Sigmoid colon (tissue), 7 donors: ENCODE results near the gene FOXN1. TPM values are rescaled to one million over a fixed set of nuclear protein-coding genes. Genes with fewer than 3 reads are reported as not detected.
"Not testable (repeated sequence)": the region's sequence is repeated elsewhere in the genome, so short reads cannot be mapped to it uniquely, and the experiment has no call there.

ENCODE experiments used
- DNase-seq: peaks from one replicate; pipeline ENCODE4 v3.0.0-alpha.2; 2019
- H3K27ac ChIP-seq, 4 donors: fragments of 200-600 bp; sonication (generic); one replicate each; pipeline ENCODE4 v1.5.1; 2016 to 2019; ENCODE audit warnings: mild to moderate bottlenecking in 1 of 4
- H3K27me3 ChIP-seq, 3 donors: fragments of 200-600 bp; sonication (generic); one replicate each; pipeline ENCODE4 v1.5.1; 2019; ENCODE audit warnings: mild to moderate bottlenecking in 1 of 3
- H3K36me3 ChIP-seq, 4 donors: fragments of 200-600 bp; sonication (generic); one replicate each; pipeline ENCODE4 v1.5.1; 2016 to 2019
- H3K4me1 ChIP-seq, 4 donors: fragments of 200-600 bp; sonication (generic); one replicate each; pipeline ENCODE4 v1.5.1; 2017 to 2019
- H3K4me3 ChIP-seq, 4 donors: fragments of 200-600 bp; sonication (generic); one replicate each; pipeline ENCODE4 v1.5.1; 2017 to 2019; ENCODE audit warnings: mild to moderate bottlenecking in 2 of 4, moderate library complexity in 1 of 4
- H3K9me3 ChIP-seq, 4 donors: fragments of 200-600 bp in 3 of 4; sonication (generic) in 3 of 4; one replicate each; pipeline versions ENCODE4 v1.5.1 to v1.6.1; 2013 to 2019
- CTCF ChIP-seq, 4 experiments: fragments of 450-650 bp in 3 of 4; fragments of 200-600 bp in 1 of 4; IDR thresholded peaks; one replicate each; pipeline ENCODE4 v1.5.1; 2016 to 2019; ENCODE audit warnings: antibody characterized with exemption in 4 of 4, mild to moderate bottlenecking in 3 of 4, moderate library complexity in 2 of 4
- EP300 ChIP-seq, 4 donors: sonication (generic); formaldehyde crosslinking; IDR thresholded peaks; one replicate each; pipeline ENCODE4 v1.6.1; 2017; ENCODE audit warnings: antibody characterized with exemption in 4 of 4
- POLR2A ChIP-seq, 2 donors: fragments of 450-650 bp; IDR thresholded peaks; one replicate each; pipeline ENCODE4 v1.6.1; 2016; ENCODE audit warnings: antibody characterized with exemption in 2 of 2, mild to moderate bottlenecking in 2 of 2, moderate library complexity in 2 of 2
- POLR2AphosphoS5 ChIP-seq, 4 donors: sonication (generic); formaldehyde crosslinking; IDR thresholded peaks; one replicate each; pipeline ENCODE4 v1.6.1; 2017; ENCODE audit warnings: antibody characterized with exemption in 4 of 4
- WGBS, 2 donors: extraction: QIAGEN DNeasy Blood & Tissue Kit; methylation state at CpG; one replicate each; pipeline ENCODE4 v1.1.7; 2013; 5-methylcytosine and 5-hydroxymethylcytosine counted together
- intact Hi-C: fragments of 100-400 bp; cut with DNase I; formaldehyde crosslinking; loops from one replicate; pipeline ENCODE4 v1.15.1; 2023
- polyA plus RNA-seq, 3 donors: library from polyadenylated mRNA; stranded (reverse); fragments of 200-250 nt; gene quantifications; one replicate each; pipeline ENCODE4 v1.2.3, GENCODE V29; 2013
- total RNA-seq, 4 donors: library from RNA; depleted of rRNA; stranded (reverse); fragments of >200 nt; gene quantifications; one replicate each; pipeline ENCODE4 v1.1.0, GENCODE V29; 2016
- donor health status: healthy with polysubstance abuse.
- donor health status: Bipolar disorder and iron deficiency.
- donor health status: healthy.

Gene FOXN1
- total and polyA plus RNA-seq, 7 donors: 0.23 to 0.60 (median 0.38) TPM; not detected in 4

- intact Hi-C loops: no loop called here
- H3K4me1 ChIP-seq: no peaks in the 10 kb centered on the region
- WGBS, 2 donors: 86% methylated on average over 7 of the region's 7 CpGs
Observed at GRCh38 chr17:28518578-28518977, 12.4 kb downstream of the FOXN1 start.

GRCh38 chr17:28519236-28519635 lies 13.1 kb downstream of the FOXN1 start:
- TF ChIP-seq CTCF (IDR thresholded peaks at IDR 0.05): no peak
- TF ChIP-seq EP300 (IDR thresholded peaks at IDR 0.05): no peak
- TF ChIP-seq POLR2AphosphoS5 (IDR thresholded peaks at IDR 0.05): no peak
- no peak for TF ChIP-seq POLR2A (IDR thresholded peaks at IDR 0.05)
- Histone ChIP-seq H3K9me3 (no peaks in the 10 kb centered on the region), H3K4me1 (no peaks in the 10 kb centered on the region), H3K27ac (no peak overlapping the region), H3K36me3 (no peaks in the 10 kb centered on the region), H3K27me3 (peaks cover 0 to 1% (median under 1%) of the 10 kb centered on the region in 3 donors), H3K4me3 (no peak overlapping the region)
- no peak for DNase-seq
- 47 to 78% methylated on average over 5 of the region's 5 CpGs for WGBS, 2 donors
- intact Hi-C loops: no loop called here

More at GRCh38 chr17:28518578-28518977, 12.4 kb downstream of the FOXN1 start:
- no peaks in the 10 kb centered on the region for H3K9me3 ChIP-seq
- H3K4me3 ChIP-seq: no peak overlapping the region
- no peaks in the 10 kb centered on the region for H3K36me3 ChIP-seq
- TF ChIP-seq CTCF (IDR thresholded peaks at IDR 0.05): no peak
- TF ChIP-seq POLR2AphosphoS5 (IDR thresholded peaks at IDR 0.05): no peak
- TF ChIP-seq EP300 (IDR thresholded peaks at IDR 0.05): no peak
- no peak for TF ChIP-seq POLR2A (IDR thresholded peaks at IDR 0.05)
- H3K27ac ChIP-seq: no peak overlapping the region
- DNase-seq: no peak
- H3K27me3 ChIP-seq: peaks cover 3 to 6% (median 5%) of the 10 kb centered on the region in 3 donors

GRCh38 chr17:28520687-28521086 lies 14.5 kb downstream of the FOXN1 start:
- H3K27ac ChIP-seq: no peak overlapping the region
- no peak for DNase-seq
- no peak overlapping the region for H3K4me3 ChIP-seq
- intact Hi-C loops: no loop called here
- H3K36me3 ChIP-seq: no peaks in the 10 kb centered on the region
- no peaks in the 10 kb centered on the region for H3K4me1 ChIP-seq
- H3K9me3 ChIP-seq: no peaks in the 10 kb centered on the region
- WGBS, 2 donors: 86 to 91% methylated on average over 6 of the region's 6 CpGs
- H3K27me3 ChIP-seq: no peaks in the 10 kb centered on the region
- no peak for TF ChIP-seq POLR2A (IDR thresholded peaks at IDR 0.05)
- TF ChIP-seq CTCF (IDR thresholded peaks at IDR 0.05): no peak
- TF ChIP-seq EP300 (IDR thresholded peaks at IDR 0.05): no peak
- TF ChIP-seq POLR2AphosphoS5 (IDR thresholded peaks at IDR 0.05): no peak

GRCh38 chr17:28521311-28522085 lies 15.3 kb downstream of the FOXN1 start:
- Histone ChIP-seq H3K9me3 (no peaks in the 10 kb centered on the region), H3K27me3 (no peaks in the 10 kb centered on the region), H3K4me3 (no peak overlapping the region), H3K36me3 (no peaks in the 10 kb centered on the region), H3K4me1 (no peaks in the 10 kb centered on the region), H3K27ac (no peak overlapping the region)
- 85 to 88% methylated on average over 21 of the region's 21 CpGs for WGBS, 2 donors
- intact Hi-C loops: no loop called here
- DNase-seq: no peak
- TF ChIP-seq POLR2AphosphoS5 (IDR thresholded peaks at IDR 0.05): no peak
- no peak for TF ChIP-seq POLR2A (IDR thresholded peaks at IDR 0.05)
- TF ChIP-seq CTCF (IDR thresholded peaks at IDR 0.05): no peak
- no peak for TF ChIP-seq EP300 (IDR thresholded peaks at IDR 0.05)

GRCh38 chr17:28522281-28522680 lies 16.1 kb downstream of the FOXN1 start:
- H3K9me3 ChIP-seq, H3K4me1 ChIP-seq, intact Hi-C loops, H3K27ac ChIP-seq, DNase-seq, H3K4me3 ChIP-seq, H3K27me3 ChIP-seq, H3K36me3 ChIP-seq: not testable (repeated sequence)
- WGBS, 2 donors: 92 to 95% methylated on average over 4 of the region's 4 CpGs
